IPS-NIHi7 (cell line): ENCODE results near the gene POLD4.
"Not testable (repeated sequence)": the region's sequence is repeated elsewhere in the genome, so short reads cannot be mapped to it uniquely, and the experiment has no call there.

Source experiments
- DNase-seq: peaks from one replicate; pipeline ENCODE4 v3.0.0; 2012; ENCODE audit warnings: mixed read lengths; ENCODE audit errors: extremely low spot score

POLD4 gene

GRCh38 chr11:67352546-67353316 lies 615 bp downstream of the POLD4 start:
- DNase-seq = peak; percentile 35

GRCh38 chr11:67351275-67352005 lies 1.9 kb downstream of the POLD4 start:
- DNase-seq = peak; percentile 91

DNA sequence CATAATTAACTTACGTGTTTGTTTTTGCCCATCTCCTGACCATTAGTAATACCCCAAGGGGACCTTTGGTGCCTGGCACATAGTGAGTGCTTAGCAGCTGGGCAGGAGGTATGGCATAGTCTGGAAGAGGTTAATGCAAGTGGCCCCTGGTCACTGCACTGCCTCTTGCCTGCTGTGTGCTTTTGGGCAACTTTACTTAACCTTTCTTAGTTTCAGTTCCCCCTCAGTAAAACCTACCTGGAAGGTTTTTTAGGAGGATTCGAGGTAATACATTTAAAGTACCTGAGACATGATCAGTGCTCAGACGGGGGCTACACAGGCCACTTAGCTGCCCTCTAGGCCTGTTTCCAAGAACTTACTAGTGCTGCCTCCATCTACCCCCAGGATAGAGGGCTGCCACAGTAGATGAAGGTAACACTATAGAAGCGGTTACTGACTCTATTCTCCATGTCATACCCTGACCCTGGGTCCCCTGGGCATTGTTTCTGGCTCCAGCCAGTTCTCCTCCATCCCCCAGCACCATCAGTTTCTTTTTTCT lies 3.3 kb downstream of the POLD4 start:
- DNase-seq = no peak

DNA sequence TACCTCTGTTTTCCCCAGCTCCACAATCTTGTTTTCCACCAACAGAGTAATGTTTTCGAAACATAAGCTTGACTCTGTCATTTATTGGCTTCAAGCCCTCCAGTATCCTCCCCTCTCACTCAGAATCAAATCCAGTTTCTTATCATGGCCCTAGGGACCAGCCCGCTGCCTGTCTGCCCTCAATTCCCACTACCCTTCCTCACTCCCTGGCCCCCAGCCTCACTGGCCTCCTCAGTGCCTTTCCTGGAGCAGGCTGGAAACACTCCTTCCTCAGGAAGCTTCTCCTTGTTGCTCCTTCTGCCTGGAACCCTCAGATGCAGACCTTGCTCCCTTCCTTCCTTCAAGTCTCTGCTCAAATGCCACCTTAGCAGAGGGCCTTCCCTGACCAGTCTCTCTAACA lies 3.9 kb downstream of the POLD4 start:
- no peak for DNase-seq

GRCh38 chr11:67349036-67349435 lies 4.3 kb downstream of the POLD4 start:
- DNase-seq = no peak

GRCh38 chr11:67347964-67348749 lies 5.2 kb downstream of the POLD4 start:
- DNase-seq = no peak

DNA sequence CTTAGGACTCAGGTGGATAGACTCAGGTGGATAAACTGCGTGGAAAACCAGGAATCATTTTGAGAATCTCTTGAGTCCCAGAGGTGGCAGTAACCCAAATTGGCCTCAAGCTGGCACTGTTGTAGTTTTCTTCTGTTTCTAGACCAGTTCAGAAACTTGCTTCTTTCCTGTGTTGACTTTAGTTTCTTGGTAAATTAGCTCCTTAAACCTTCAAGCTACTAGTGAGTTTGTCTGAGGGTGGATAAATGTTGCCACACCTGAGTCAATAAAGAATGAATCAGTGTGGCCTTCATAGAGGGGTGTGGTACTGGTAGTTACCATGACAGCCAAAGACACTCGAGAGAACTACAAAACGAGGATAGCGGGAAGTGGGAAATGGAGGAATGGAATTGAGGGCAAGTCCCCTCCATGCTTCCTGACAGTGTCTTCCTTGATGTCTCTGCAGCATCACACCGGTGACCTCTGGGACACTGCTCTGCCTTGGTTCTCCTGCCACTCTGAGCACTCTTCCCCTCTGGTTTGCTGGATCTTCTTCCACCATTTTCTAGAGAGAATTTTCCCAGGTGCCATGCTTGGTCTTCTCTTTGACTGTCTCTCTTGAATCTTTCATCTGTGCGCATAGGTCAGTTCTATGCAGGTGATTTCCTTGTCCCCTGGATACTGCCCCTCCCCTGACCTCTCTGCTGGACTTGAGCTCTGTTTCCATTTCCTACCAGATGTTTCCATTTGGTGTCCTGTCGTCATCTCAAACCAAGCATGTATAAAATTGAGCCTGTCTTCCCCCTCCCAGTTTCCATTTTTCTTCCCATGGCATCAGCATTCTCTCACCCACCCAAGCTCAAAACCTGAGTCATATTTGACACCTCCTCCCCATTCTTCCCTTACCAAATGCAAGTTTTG lies 7.2 kb downstream of the POLD4 start:
- DNase-seq = peak; percentile 49

DNA sequence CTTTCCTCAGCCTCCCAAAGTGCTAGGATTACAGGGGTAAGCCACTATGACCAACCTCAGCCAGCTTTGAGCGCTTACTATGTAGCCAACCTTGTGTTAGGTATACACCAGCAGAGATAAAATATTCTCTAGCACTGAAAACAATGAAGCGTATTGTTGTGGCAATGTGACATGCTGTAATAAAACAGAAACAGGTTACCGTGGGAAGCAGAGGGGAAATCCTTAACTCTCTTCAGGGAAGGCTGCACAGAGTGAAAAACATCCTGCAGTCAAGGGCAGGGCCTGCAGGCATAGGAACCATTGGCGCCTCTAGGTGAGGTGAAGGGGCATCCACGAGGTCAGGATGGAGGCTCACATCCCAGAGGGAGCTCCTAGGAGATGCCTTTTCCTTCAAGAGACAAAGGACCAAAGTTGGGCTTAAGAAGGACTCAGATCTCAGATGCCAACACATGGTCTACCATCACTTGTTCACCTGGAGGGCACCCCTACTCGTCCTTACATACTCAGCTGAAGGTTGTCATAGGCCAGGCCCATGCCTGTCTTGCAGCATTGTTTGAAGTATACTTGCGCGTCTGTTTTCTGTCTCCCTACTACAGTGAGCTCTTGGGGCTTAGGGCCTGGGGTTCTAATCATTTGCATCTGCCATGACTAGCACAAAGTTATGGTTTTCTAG lies 8.0 kb downstream of the POLD4 start:
- DNase-seq = no peak

GRCh38 chr11:67344264-67344663 lies 9.1 kb downstream of the POLD4 start:
- DNase-seq = no peak

GRCh38 chr11:67337257-67337656 lies 16.1 kb downstream of the POLD4 start:
- no peak for DNase-seq

DNA sequence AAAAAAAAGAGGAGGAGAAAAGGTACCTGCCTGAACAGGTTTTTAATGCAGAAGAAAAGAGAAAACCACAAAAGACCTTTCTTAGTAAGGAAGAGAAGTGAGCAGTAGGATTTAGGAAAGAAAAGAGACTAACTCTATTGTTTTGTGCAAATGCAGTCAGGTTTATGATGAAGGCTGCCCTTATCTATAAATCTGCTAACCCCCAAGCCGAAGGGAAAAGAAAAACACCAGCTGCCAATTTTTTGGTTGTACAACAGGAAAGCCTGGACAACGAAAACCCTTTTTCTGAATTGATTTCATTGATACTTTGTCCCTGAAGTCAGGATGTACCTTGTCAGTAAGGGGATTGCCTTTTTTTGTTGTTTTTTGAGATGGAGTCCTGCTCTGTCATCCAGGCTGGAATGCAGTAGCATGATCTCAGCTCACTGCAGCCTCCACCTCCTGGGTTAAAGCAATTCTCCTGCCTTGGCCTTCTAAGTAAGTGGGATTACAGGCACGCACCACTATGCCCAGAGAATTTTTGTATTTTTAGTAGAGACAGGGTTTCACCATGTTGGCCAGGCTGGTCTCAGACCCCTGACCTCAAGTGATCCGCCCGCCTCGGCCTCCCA lies 21.2 kb downstream of the POLD4 start:
- no peak for DNase-seq

DNA sequence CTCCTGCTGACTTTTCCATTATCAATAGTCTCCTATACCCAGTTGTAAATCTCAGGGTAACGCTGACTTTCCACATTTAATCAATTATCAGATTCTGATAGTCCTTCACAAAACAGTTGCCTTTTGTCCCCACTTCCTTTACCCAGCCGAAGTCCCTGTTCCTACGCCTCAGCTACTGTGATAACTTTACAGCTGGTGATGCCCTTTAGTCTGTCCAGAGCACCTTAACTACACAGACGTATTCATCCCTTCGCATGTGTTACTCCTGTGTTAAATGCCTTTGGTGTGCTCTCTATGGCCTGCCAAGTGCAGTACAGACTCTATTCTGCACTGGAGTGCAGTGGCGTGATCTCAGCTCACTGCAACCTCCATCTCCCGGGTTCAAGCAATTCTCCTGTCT lies 29.8 kb downstream of the POLD4 start:
- no peak for DNase-seq

DNA sequence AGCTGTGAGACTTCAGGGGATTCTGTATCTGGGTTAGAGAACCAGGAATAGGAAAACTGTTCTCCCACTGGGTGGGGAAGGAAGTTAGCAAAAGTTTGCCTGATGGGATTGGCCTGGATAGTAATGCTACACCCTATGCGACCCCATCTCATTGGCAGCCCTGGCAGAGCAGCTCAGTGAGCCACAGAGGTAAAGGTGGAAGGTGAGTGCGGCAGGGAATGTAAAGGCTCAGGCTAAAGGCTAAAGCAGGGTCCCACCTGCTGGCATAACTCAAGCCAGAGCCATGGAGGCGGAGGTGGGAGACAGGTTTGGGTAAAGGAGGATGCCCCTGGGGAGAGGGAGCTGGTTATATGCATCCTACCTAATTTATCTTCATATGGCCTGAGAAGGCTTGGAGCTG lies 31.3 kb downstream of the POLD4 start:
- DNase-seq = peak; percentile 1

DNA sequence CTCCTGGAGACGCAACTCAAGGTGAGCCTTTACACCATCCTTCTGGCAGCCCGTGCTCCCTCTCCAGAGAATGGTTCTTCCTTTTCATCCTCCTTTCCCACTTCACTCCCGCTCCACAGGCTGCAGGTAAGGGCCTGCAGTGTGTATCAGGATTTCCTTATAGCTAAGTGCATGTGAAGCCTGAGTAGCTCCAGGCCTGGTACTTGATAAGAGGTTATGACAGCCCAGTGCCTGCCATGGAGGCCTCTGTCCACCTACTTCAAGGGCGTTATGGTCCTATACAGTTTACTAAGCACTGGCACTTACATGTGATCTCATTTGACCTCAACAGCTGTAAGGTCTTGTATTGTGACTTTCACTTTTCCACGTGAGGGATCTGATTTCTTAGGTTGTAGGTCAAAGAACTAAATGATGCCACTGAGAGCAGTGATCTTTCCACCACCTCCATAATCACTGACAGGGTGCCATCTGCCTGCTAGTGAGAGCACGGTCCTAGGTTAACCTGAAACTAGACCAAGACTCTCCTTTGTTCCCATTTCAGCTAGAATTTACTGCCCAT lies 32.0 kb downstream of the POLD4 start:
- DNase-seq = peak; percentile 1

- no peak for DNase-seq
These were observed 32.7 kb downstream of the POLD4 start for GRCh38 chr11:67320691-67321090.

GRCh38 chr11:67320011-67320410 lies 33.3 kb downstream of the POLD4 start:
- DNase-seq = no peak

DNA sequence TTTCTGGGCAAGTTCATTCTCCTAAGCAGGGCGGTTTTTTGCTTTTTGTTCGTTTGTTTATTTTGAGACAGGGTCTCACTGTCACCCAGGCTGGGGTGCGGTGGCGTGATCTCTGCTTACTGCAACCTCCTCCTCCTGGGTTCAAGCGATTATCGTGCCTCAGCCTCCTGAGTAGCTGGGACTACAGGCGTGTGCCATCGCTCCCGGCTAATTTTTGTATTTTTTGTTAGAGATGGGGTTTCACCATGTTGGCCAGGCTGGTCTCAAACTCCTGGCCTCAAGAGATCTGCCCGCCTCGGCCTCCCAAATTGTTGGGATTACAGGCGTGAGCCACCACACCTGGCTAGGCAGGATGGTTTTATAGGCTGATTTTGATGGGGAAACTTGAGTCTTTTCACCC lies 34.5 kb downstream of the POLD4 start:
- not testable (repeated sequence) for DNase-seq

GRCh38 chr11:67317888-67318555 lies 35.3 kb downstream of the POLD4 start:
- DNase-seq = no peak

- peak; percentile 100 for DNase-seq
These were observed 36.0 kb downstream of the POLD4 start for GRCh38 chr11:67317205-67317887.
